Esophagus (tissue), 2 donors: ENCODE data around the gene HLA-E. TPM values are rescaled to one million over a fixed set of nuclear protein-coding genes. Genes with fewer than 3 reads are reported as not detected.
"Not testable (repeated sequence)": the region's sequence is repeated elsewhere in the genome, so short reads cannot be mapped to it uniquely, and the experiment has no call there.

Experiments
- H3K27ac ChIP-seq, 2 donors: one replicate each; pipeline ENCODE4 v1.5.1; 2013; ENCODE audit warnings: low read depth in 2 of 2, mild to moderate bottlenecking in 2 of 2, inconsistent platforms in 1 of 2, low read length in 1 of 2, moderate library complexity in 1 of 2
- H3K27me3 ChIP-seq, 2 donors: one replicate each; pipeline ENCODE4 v1.6.1; 2013; ENCODE audit warnings: low read length in 2 of 2, control low read depth in 1 of 2, mild to moderate bottlenecking in 1 of 2; ENCODE audit not compliant: insufficient read depth in 2 of 2, control insufficient read depth in 1 of 2
- H3K36me3 ChIP-seq, 2 donors: one replicate each; pipeline ENCODE4 v1.6.1; 2013; ENCODE audit warnings: low read length in 1 of 2; ENCODE audit not compliant: control insufficient read depth in 2 of 2, insufficient read depth in 2 of 2
- H3K4me1 ChIP-seq, 2 donors: one replicate each; pipeline ENCODE4 v1.6.1; 2013; ENCODE audit warnings: low read length in 1 of 2; ENCODE audit not compliant: control insufficient read depth in 2 of 2, insufficient read depth in 2 of 2
- H3K4me3 ChIP-seq, 2 donors: one replicate each; pipeline ENCODE4 v1.5.1; 2013; ENCODE audit warnings: low read length in 2 of 2, mild to moderate bottlenecking in 2 of 2, low read depth in 1 of 2, moderate library complexity in 1 of 2
- H3K9me3 ChIP-seq, 2 donors: one replicate each; pipeline ENCODE4 v1.6.1; 2013; ENCODE audit warnings: mild to moderate bottlenecking in 2 of 2, low read depth in 1 of 2, low read length in 1 of 2, moderate library complexity in 1 of 2; ENCODE audit not compliant: control insufficient read depth in 2 of 2, insufficient read depth in 1 of 2
- WGBS, 2 donors: extraction: QIAGEN DNeasy Blood & Tissue Kit; methylation state at CpG; one replicate each; pipeline ENCODE4 v1.1.7; 2013; 5-methylcytosine and 5-hydroxymethylcytosine counted together
- polyA plus RNA-seq, 2 donors: library from polyadenylated mRNA; stranded (reverse); fragments of 200-250 nt; gene quantifications; one replicate each; pipeline ENCODE4 v1.2.3, GENCODE V29; 2013
- donor health status: healthy with polysubstance abuse.
- donor health status: Bipolar disorder and iron deficiency.

The HLA-E gene
- polyA plus RNA-seq, 2 donors, result 162 to 196 TPM

- H3K9me3 ChIP-seq, H3K4me1 ChIP-seq, H3K27ac ChIP-seq, H3K4me3 ChIP-seq, H3K27me3 ChIP-seq, H3K36me3 ChIP-seq: not testable (repeated sequence)
- WGBS, 2 donors, result 90 to 92% methylated on average over 10 to 22 of the region's 26 CpGs
Measured at GRCh38 chr6:30475116-30475515, 14.2 kb upstream of the HLA-E start.

- no peak overlapping the region for H3K4me3 ChIP-seq
- H3K9me3 ChIP-seq, result no peaks in the 10 kb centered on the region
- no peaks in the 10 kb centered on the region for H3K36me3 ChIP-seq
- no peaks in the 10 kb centered on the region for H3K4me1 ChIP-seq
- H3K27me3 ChIP-seq, result peaks cover 0 to 8% of the 10 kb centered on the region in 2 donors
- 13% methylated on average over 18 of the region's 18 CpGs for WGBS, 2 donors
- no peak overlapping the region for H3K27ac ChIP-seq
Measured at GRCh38 chr6:30480536-30481156, 8.7 kb upstream of the HLA-E start.

- H3K4me1 ChIP-seq, result no peaks in the 10 kb centered on the region
- no peak overlapping the region for H3K27ac ChIP-seq
- WGBS, 2 donors, result 4 to 7% methylated on average over 33 of the region's 33 CpGs
- no peaks in the 10 kb centered on the region for H3K9me3 ChIP-seq
- no peak overlapping the region for H3K4me3 ChIP-seq
- H3K27me3 ChIP-seq, result peaks cover 0 to 8% of the 10 kb centered on the region in 2 donors
- no peaks in the 10 kb centered on the region for H3K36me3 ChIP-seq
Measured at GRCh38 chr6:30481211-30481964, 7.9 kb upstream of the HLA-E start.

GRCh38 chr6:30481965-30482644, 7.2 kb upstream of the HLA-E start:
- WGBS, 2 donors, result 1% methylated on average over 19 of the region's 19 CpGs
- H3K9me3 ChIP-seq, H3K27me3 ChIP-seq, H3K4me3 ChIP-seq, H3K4me1 ChIP-seq, H3K27ac ChIP-seq, H3K36me3 ChIP-seq: not testable (repeated sequence)

GRCh38 chr6:30483677-30484279, 5.5 kb upstream of the HLA-E start:
- no peak overlapping the region for H3K27ac ChIP-seq
- H3K27me3 ChIP-seq, result peaks cover 0 to 8% of the 10 kb centered on the region in 2 donors
- 26 to 29% methylated on average over 7 of the region's 7 CpGs for WGBS, 2 donors
- no peaks in the 10 kb centered on the region for H3K4me1 ChIP-seq
- no peaks in the 10 kb centered on the region for H3K36me3 ChIP-seq
- no peaks in the 10 kb centered on the region for H3K9me3 ChIP-seq
- H3K4me3 ChIP-seq, result no peak overlapping the region

- no peak overlapping the region for H3K27ac ChIP-seq
- H3K36me3 ChIP-seq, result peaks cover 0 to under 1% of the 10 kb centered on the region in 2 donors
- 80 to 81% methylated on average over 3 of the region's 3 CpGs for WGBS, 2 donors
- H3K4me1 ChIP-seq, result peaks cover 0 to 1% of the 10 kb centered on the region in 2 donors
- no peaks in the 10 kb centered on the region for H3K9me3 ChIP-seq
- H3K27me3 ChIP-seq, result peaks cover 0 to 8% of the 10 kb centered on the region in 2 donors
- H3K4me3 ChIP-seq, result no peak overlapping the region
Measured at GRCh38 chr6:30485236-30485635, 4.1 kb upstream of the HLA-E start.

GRCh38 chr6:30487926-30488325, 1.4 kb upstream of the HLA-E start:
- Histone ChIP-seq H3K36me3 (peaks cover 9 to 25% of the 10 kb centered on the region in 2 donors), H3K4me1 (peaks cover 10 to 14% of the 10 kb centered on the region in 2 donors), H3K27ac (no peak overlapping the region), H3K4me3 (no peak overlapping the region), H3K27me3 (no peaks in the 10 kb centered on the region), H3K9me3 (no peaks in the 10 kb centered on the region)
- 60 to 64% methylated on average over 9 of the region's 9 CpGs for WGBS, 2 donors

- H3K4me3 ChIP-seq, result not testable (repeated sequence)
- H3K27ac ChIP-seq, result peak overlapping the region; percentile 68 to 82
Measured at GRCh38 chr6:30488697-30489080, 620 bp upstream of the HLA-E start.

GRCh38 chr6:30490026-30490876, 942 bp downstream of the HLA-E start:
- peaks cover 10 to 16% of the 10 kb centered on the region in 2 donors for H3K4me1 ChIP-seq
- peaks cover 9 to 31% of the 10 kb centered on the region in 2 donors for H3K36me3 ChIP-seq
- H3K27me3 ChIP-seq, result no peaks in the 10 kb centered on the region
- peak overlapping the region; percentile 83 to 96 for H3K4me3 ChIP-seq
- peak overlapping the region; percentile 99 to 100 for H3K27ac ChIP-seq
- no peaks in the 10 kb centered on the region for H3K9me3 ChIP-seq
- 10 to 13% methylated on average over 38 of the region's 38 CpGs for WGBS, 2 donors

More at GRCh38 chr6:30488697-30489080, 620 bp upstream of the HLA-E start:
- 91 to 96% methylated on average over 6 of the region's 6 CpGs for WGBS, 2 donors
- Histone ChIP-seq H3K4me1 (peaks cover 10 to 14% of the 10 kb centered on the region in 2 donors), H3K36me3 (peaks cover 9 to 29% of the 10 kb centered on the region in 2 donors)
- not testable (repeated sequence) for H3K9me3 ChIP-seq, H3K27me3 ChIP-seq
